NCI-H1436 (cell line): Measurements from ENCODE around the gene KRT86.
A peak's percentile ranks its signal among the peaks of the same experiment; 100 is the strongest.
"Not testable (repeated sequence)": the region's sequence is repeated elsewhere in the genome, so short reads cannot be mapped to it uniquely, and the experiment has no call there.

Source experiments
- DNase-seq: peaks from one replicate; lab custom pipeline; 2025; lab: John Stamatoyannopoulos, UW

Gene KRT86

GRCh38 chr12:52238916-52239646, 35.4 kb upstream of the KRT86 start:
- no peak for DNase-seq

- DNase-seq, result no peak
These were observed 34.7 kb upstream of the KRT86 start for GRCh38 chr12:52239767-52240166.

GRCh38 chr12:52240247-52240646, 34.2 kb upstream of the KRT86 start:
- DNase-seq, result not testable (repeated sequence)

- no peak for DNase-seq
These were observed 33.1 kb upstream of the KRT86 start for GRCh38 chr12:52241205-52241842.

- no peak for DNase-seq
These were observed 31.8 kb upstream of the KRT86 start for GRCh38 chr12:52242442-52243258.

- no peak for DNase-seq
These were observed 31.1 kb upstream of the KRT86 start for GRCh38 chr12:52243259-52243855.

GRCh38 chr12:52243856-52244614, 30.4 kb upstream of the KRT86 start:
- DNase-seq, result no peak

GRCh38 chr12:52244615-52244994, 29.8 kb upstream of the KRT86 start:
- DNase-seq, result no peak

GRCh38 chr12:52245259-52245961, 29.0 kb upstream of the KRT86 start:
- DNase-seq, result no peak

- peak; percentile 38 for DNase-seq
These were observed 28.4 kb upstream of the KRT86 start for GRCh38 chr12:52245962-52246569.

GRCh38 chr12:52246720-52247621, 27.5 kb upstream of the KRT86 start:
- peak; percentile 14 for DNase-seq

- DNase-seq, result no peak
These were observed 26.6 kb upstream of the KRT86 start for GRCh38 chr12:52247622-52248540.

- no peak for DNase-seq
These were observed 25.6 kb upstream of the KRT86 start for GRCh38 chr12:52248541-52249461.

GRCh38 chr12:52249511-52250047, 24.9 kb upstream of the KRT86 start:
- no peak for DNase-seq

- no peak for DNase-seq
These were observed 24.1 kb upstream of the KRT86 start for GRCh38 chr12:52250048-52250990.
